HG03457 (cell line): Measurements from ENCODE around the gene ZBTB3.
"Not testable (repeated sequence)": the region's sequence is repeated elsewhere in the genome, so short reads cannot be mapped to it uniquely, and the experiment has no call there.

Experiments
- ATAC-seq: cut with Tn5 transposase; IDR thresholded peaks from one replicate; pipeline ENCODE4 v1.9.1; 2021; ENCODE audit warnings: moderate number of reproducible peaks; ENCODE audit not compliant: unreplicated experiment

Gene ZBTB3

DNA sequence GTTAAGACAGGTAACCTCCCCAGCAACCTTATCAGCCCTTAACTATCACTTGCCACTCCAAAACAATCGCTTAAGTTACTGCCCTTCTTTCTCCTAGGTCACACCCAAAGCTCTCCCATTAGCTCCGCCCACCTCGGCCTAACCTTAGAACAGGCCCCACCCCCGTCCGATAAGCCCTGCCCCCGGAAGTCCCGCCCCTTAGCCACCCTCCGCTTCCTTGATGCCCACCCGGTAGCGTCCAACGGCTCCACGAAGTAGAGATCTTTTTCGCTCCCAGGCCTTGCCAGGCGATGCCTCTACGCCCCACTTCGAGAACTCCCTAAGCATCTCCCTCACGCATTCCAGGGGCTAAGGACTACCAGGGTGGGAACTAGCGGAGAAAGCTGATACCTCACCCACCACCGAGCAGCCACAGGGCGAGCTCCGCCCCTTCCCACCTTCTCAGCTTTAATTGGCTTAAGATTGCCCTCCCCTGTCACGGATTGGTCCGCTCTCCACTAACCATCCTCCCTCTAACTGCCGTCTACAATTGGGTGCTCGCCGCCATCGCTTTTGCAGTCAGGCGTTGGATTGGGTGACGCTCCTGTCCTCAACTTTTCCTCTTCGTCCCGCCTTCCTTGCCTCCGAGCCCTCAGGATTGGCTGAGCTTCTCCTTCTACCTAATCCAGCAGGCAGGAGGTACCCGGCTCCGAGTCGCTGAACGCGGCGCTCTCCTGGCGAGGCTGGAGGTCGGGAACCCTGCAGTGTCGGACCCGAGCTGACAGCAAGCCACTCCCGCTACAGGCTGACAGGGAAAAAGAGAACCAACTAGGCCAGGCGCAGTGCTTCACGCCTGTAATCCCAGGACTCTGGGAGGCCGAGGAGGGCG is at the start of gene ZBTB3:
TSS of gene ZBTB3 (minus strand) at position 425 of the 868 bp plus-strand sequence. CDS start 496 bp downstream, outside the sequence.
- ATAC-seq = peak; percentile 77

DNA sequence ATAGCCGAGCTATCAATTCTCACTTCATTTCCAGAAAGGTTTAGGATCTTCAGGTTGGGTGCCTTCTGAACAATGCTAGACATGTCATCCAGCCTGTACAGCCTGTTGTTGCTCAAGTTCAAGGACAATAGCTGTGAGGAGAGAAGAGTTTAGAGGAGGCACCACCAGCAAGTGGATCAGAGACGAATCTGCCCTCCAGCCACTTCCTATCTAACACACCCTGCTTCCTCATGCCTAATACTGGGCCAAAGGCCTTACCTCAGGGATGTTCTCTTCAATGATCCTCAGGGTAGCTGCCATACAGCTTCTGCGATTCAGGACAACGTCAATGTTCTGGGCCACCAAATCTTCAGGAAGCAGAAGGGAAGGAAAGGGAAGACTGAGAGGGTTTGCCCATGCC is 47.1 kb upstream of the ZBTB3 start:
- ATAC-seq = no peak

DNA sequence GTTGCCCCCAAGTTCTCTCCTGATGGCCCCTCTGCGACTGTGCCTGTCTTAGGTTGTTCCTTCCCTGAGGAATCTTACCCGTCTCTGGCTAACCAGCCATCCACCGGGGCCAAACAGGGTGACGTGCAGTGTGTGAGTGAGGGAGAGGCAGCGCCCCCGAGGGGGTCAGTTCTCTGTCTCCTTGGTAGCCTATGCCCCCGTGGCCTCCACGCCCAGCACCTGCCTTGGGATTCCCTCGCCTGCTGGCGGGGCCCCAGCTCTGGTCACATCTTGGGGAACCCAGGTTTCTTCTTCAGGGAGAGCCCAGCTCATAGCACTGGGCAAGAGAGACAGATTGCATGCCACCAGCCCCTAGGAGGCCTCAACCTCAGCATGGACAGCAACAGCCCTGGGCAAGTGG is 45.5 kb upstream of the ZBTB3 start:
- no peak for ATAC-seq

DNA sequence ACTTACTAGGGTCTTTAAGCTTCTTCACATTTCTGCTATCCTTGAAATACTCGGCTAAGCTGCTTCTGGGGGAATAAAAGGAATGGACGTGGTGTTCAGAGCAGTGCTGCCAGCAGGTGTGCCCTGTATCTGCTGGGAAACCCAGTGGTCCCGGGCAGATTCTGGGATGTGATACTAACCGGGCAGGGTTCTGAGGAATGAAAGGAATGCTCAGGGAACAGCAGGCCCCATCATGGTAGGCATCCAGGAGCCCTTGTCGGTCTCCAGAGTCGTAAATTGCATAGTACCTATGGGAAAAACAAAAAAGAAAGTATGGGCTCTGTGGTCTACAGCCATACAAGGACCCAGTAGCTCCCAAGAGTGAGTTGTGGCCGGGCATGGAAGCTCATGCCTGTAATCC is 42.3 kb upstream of the ZBTB3 start:
- ATAC-seq = no peak

DNA sequence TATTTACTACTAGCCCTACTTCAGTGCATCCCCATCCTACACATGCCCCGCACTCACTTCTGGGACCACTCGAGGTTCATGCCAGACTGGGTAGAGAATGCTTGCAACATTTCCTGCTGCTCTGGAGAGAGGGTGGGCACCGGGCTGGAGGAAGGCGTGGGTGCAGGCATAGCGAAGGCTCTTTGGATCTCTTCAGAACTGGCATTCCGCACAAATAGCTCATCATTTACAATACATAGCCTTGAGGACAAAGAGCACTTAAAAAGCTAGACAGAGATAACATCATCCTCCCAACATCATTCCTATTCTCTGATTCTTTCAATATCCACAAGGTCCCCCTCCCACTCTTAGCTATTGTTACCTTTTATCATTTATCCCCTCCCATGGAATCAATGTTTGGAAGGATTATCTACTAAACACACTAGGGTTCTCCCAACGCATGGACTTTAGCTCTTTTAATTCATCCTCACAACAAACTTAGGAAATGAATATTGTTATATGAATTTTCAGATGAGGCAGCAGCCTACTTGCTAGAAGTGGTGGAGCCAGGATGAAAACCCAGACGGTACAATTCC is 40.3 kb upstream of the ZBTB3 start:
- no peak for ATAC-seq

DNA sequence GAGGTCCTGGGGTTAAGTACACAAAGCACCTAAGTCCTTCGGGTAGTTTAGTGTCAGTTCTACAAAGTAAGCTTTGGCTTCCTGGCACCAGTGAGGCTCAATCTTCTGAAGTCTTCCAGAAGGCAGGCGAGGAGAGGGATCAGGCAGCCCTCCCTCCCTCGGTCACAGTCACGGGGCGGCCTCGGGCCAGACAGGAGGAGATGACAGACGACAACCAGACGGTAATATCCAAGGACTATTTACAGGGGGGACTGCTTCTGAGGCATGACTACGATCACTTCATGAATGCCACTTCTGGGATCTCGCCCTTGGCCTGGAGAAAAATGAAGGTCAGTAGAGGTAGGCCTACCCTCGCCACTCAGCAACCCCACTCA is 38.2 kb upstream of the ZBTB3 start:
- no peak for ATAC-seq

DNA sequence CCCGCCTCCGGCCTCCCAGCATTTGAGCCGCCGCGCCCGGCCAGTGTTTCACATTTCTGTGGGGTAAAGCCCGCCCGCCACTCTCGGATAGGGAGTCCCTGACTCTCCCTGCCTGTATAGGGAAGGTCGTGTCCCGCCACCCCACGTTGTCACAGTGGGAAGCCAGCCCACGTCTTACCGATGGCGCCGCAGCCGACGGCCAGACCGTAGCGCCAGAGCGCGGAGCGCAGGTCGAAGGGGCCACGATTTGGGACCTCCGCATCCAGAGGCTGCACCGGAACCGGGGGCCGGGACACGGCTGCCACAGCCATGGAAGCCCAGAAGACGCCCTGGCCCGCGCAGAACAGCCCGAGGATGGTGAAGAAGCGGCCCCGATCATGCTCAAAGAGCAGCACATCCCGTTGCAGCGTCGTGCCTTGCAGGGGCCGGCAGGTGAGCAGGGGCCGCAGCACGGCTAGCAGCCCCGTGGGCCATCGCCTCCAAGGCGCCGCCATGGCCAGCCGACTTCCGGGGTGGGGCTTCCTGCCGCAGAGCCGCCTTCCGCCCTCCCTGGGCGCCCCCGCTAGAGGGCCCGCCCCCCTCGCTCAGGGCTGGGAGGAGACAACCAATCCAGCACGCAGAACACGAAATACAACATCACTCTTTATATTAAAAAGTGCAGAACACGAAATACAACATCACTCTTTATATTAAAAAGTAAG is 37.7 kb upstream of the ZBTB3 start, which contains the start of gene TMEM223:
TSS of gene TMEM223 (minus strand) at position 506 of the 701 bp plus-strand sequence. CDS start at position 494, 12 bp downstream.
- peak; percentile 47 for ATAC-seq

DNA sequence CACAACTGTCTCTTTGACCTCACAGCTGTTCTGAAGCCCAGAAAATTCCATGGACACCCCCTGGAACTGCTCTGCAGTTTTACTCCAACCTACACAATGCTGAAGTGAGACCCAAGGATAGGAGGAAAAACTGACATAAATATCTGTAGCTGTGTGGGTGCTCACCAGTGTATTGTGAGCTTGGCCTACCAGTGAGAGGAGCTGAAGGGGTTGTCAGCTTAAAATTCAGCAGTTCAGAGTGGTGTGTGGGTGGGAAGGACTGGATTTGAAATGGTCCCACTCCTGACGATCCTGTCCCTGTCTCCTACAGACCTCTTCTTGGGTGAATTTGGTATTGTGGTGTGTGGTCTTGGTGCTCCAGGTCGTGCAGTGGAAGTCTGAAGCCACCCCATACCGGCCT is 35.6 kb upstream of the ZBTB3 start:
- ATAC-seq = no peak

DNA sequence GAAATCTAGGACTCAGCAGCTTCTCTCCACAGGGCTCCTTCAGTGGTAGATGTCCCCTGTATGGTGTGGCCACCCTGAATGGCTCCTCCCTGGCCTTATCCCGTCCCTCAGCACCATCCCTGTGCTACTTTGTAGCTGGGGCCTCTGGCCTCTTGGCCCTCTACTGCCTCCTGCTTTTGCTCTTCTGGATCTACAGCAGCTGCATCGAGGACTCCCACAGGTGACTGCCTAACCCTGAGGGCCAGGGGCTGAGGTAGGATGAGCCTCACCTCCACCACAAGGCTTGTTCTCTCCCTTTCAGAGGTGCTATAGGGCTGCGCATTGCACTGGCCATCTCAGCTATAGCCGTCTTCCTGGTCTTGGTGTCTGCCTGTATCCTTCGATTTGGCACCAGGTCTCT is 35.0 kb upstream of the ZBTB3 start:
- ATAC-seq = no peak

DNA sequence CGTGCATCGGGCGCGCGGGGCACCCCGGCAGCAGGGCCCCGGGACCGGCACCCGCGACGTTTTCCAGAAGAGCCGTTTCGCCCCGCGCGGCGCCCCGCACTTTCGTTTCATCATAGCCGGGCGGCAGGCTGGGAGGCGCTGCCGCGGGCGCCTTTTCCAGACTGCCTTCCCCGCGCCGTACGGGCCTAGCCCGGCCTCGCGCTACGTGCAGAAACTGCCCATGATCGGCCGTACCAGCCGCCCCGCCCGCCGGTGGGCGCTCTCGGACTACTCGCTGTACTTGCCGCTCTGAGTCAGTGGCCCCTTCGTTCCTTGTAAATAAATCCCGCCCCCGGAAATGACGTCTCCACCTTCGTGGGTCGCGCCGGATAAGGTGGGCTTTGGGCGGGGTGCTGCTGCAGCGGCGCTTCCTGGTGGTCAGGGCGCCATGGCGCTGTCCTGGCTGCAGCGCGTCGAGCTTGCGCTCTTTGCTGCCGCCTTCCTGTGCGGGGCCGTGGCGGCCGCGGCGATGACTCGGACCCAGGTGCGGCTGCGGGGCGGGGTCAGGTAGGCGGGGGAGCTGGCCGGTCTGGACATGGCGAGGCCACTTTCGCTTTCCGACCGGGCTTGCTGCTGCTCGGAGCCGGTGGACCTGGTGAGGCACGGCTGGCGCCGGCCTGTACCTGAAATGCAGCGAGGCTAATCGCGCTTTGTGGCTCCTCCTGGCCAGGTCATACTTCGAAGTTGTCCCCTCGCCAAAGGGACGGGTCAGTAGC is 33.2 kb upstream of the ZBTB3 start, which contains the start of gene TMEM179B:
TSS of gene TMEM179B (plus strand) at position 398 of the 755 bp plus-strand sequence. CDS start at position 428, 30 bp downstream.
- ATAC-seq = peak; percentile 46

DNA sequence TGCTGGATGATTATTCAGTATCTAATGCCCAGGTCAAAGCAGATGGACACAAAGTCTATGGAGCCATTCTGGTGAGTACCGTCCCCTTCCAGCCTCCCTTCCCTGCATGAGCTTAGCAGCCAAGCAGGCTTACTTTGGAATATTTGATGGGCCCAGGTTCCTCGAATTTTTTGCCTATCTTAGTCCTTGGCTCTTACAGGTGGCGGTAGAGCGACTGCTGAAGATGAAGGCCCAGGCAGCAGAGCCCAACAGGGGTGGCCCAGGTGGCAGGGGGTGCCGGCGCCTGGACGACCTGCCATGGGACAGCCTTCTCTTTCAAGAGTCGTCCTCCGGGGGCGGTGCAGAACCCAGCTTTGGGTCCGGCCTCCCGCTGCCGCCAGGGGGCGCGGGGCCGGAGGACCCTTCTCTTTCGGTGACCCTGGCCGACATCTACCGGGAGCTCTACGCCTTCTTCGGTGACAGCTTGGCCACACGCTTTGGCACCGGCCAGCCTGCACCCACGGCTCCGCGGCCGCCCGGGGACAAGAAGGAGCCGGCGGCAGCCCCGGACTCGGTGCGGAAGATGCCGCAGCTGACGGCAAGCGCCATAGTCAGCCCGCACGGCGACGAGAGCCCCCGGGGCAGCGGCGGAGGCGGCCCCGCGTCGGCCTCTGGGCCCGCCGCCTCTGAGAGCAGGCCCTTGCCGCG is 32.5 kb upstream of the ZBTB3 start:
- ATAC-seq = peak; percentile 45

DNA sequence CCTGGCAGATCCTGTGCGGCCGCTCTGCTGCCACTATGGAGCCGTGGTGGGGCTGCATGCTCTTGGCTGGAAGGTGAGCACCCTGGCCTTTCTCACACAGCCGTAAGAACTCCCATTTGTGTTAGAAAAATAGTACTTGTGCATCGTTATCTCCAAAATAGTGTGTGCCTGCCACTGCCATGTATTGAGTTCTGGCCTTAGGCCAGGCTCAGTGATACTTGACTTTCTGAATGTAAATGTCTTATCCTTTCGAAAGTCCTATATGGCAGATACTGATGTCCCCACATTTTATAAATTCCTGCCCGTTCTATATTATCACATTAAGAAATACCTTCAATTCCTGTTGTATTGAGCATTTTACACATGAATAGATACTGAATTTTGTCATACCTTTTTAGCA is 28.8 kb upstream of the ZBTB3 start:
- ATAC-seq = no peak

DNA sequence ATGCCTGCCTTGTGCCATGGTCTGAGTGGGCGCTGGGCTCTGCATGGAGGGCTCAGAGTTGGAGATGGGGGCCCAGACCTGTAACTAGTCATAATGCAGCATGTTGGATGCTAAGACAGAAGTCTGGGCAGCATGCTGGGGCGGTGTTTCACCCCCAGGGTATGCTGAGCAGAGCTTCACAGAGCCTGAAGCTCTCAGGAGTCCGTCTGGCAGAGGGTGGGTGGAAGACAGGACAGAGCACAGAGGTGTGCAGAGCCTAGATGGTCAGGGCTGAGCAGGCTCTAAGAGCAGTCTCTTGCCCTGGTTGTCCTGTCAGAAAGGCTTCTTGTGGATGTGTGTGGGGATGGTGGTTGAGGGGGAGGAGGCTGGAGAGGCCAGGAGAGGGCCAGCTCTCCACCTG is 24.5 kb upstream of the ZBTB3 start:
- no peak for ATAC-seq

DNA sequence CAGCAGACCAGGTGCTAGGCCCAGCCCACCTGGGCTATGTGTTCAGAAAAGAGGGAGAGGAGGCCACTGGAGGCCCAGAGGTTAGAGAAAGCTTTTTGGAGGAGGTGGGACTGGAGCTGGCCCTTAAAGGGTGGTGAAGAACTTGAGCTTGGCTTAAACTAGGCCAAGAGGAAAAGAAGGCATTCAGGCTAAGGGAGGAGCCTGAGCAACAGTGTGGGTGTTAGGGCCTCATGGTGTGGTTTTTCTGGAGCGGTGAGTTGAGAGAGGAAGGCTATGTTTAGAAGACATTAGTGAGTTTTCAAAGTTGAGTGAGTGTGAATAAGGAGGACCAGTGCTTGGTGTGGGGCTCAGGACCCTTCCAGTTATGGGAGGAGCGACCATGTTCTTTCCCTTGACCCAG is 23.4 kb upstream of the ZBTB3 start:
- no peak for ATAC-seq

DNA sequence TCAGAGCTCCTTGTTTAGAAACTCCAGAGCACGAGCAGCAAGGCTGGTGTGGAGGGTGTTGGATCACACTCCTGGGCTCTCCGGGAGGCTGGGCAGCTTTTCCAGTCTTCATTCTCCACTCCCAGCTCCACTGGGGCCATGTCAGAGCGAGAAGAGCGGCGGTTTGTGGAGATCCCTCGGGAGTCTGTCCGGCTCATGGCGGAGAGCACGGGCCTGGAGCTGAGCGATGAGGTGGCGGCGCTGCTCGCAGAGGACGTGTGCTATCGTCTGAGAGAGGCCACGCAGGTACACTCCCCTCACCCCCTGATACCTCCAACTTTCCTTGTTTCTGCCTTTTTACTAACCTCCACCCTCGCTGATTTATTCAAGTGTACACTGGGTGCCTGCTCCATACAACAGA is 21.7 kb upstream of the ZBTB3 start:
- ATAC-seq = no peak

DNA sequence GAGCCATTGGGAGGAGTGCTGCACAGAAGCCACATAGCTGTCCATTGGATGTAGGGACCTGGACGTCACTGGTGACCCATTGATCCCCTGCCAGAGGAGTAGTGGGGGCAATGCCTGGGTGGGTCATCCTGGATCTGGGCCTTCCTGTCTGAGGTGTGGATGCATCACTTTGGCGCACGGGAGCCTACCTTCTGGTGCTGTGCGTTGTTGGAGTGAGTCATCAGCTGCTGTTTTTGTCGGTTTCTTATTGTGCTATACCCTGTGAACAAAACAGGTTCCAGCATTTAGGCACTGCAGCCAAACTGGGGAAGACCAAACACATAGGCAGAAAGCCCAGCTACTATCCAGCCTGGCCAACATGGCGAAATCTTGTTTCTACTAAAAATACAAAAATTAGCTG is 20.4 kb upstream of the ZBTB3 start:
- no peak for ATAC-seq

DNA sequence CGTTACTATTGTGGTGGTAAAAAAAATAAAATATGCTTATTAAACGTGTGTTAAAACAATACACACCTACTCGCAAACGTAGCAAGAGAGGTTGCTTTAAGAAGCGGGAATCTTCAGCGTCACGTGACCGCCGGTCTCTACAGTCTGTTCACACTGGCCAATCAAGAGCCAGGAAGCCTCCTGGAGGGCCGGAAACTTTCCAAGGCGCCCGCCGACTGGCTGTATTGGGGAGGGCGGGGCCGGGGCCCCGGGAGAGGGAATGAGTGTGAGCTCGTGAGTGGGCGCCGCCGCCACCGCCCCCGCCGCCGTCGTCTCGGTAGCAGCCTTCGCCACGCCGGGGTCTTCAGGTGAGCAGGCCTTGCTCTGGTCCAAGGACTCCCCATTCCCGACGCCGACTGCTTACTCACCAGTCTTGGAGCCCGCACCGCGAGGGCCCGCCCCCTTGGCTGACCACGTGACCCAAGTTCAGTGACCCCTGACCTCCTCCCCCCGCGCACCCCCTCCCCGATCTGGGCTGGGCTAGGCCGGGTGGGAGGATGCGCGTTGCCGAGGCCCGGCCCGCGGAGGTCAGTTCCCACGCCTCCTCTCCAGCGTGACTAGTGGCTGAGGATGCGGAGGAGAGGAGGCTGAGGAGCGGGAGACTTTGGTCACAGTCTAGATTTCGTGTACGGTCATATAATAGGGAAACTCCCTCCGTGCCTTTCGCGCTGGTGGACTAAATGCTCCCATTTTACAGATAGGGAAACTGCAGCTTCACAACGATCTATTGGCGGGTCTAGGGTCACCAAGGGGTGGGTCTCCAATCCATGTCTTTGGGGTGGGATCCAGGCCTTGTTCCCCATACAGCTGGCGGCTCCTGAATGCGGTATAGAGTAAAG is 17.4 kb upstream of the ZBTB3 start, which contains the start of gene TAF6L:
TSS of gene TAF6L (plus strand) at position 253 of the 878 bp plus-strand sequence. CDS start 4,388 bp downstream, outside the sequence.
- ATAC-seq = peak; percentile 53

DNA sequence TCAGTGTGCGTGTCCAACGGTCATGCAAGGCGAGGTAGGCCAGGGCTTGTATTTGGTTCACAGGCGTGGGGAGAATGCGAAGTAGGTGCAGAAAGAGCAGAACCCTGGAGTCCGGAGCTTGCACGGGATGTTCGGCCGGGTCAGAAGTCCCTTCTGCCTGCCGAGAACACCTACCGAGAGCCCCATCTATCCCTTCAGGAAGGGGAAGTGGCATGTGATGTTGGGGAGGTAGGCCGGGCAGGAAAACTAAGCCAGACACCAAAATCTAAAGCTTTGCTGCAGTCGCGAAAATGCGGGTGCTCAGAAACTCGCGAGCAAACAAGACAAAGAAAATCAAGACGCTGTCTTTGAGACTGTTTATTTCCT is 16.8 kb upstream of the ZBTB3 start:
- no peak for ATAC-seq

DNA sequence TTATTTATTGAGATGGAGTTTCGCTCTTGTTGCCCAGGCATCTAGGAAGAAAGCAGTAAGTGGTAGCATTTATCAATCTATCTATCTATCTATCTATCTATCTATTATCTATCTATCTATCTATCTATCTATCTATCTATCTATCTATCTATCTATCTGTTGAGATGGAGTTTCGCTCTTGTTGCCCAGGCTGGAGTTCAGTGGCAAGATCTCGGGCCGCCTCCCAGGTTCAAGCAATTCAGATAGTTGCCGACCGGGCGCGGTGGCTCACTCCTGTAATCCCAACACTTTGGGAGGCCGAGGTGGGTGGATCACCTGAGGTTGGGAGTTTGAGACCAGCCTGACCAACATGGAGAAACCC is 6.9 kb upstream of the ZBTB3 start:
- ATAC-seq = not testable (repeated sequence)
